GM18505 (cell line): ENCODE measurements around the gene PACSIN2.
A peak's percentile ranks its signal among the peaks of the same experiment; 100 is the strongest.

Experiments used
- ATAC-seq: cut with Tn5 transposase; IDR thresholded peaks from one replicate; pipeline ENCODE4 v1.9.1; 2021; ENCODE audit not compliant: unreplicated experiment
- POLR2A ChIP-seq: IDR thresholded peaks from 4 replicates; pipeline ENCODE4 v1.6.1; 2011; ENCODE audit warnings: borderline replicate concordance; ENCODE audit not compliant: insufficient read depth, insufficient read length; ENCODE audit errors: extremely low read depth

The PACSIN2 gene, protein sequence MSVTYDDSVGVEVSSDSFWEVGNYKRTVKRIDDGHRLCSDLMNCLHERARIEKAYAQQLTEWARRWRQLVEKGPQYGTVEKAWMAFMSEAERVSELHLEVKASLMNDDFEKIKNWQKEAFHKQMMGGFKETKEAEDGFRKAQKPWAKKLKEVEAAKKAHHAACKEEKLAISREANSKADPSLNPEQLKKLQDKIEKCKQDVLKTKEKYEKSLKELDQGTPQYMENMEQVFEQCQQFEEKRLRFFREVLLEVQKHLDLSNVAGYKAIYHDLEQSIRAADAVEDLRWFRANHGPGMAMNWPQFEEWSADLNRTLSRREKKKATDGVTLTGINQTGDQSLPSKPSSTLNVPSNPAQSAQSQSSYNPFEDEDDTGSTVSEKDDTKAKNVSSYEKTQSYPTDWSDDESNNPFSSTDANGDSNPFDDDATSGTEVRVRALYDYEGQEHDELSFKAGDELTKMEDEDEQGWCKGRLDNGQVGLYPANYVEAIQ

GRCh38 chr22:43014869-43015676, at the start of gene PACSIN2:
PACSIN2 (minus strand) TSS chr22:43015149; CDS start chr22:42912080, 103,069 bp downstream.
- peak; percentile 89 for ATAC-seq
- peak; percentile 98 for TF ChIP-seq POLR2A

DNA sequence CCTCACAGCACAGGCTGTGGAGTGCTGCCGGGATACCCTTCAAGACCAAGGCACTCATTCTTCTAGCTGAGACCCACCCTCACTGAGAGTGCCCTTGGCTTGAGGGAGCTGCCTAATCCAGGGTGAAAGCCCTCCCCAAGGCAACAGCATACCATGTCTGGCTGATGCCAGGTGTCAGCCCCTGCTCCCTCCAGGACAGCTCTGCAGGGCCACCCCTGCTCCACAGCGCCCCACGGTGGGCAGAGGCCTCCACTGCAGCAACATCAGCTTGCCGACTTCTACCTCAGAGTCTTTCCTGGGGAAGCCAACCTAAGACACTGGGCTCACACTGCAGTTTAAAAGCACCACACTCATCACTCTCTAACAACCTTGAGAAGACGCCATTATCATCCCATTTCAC, 45.2 kb upstream of the PACSIN2 start:
- ATAC-seq = no peak
- TF ChIP-seq POLR2A = no peak

DNA sequence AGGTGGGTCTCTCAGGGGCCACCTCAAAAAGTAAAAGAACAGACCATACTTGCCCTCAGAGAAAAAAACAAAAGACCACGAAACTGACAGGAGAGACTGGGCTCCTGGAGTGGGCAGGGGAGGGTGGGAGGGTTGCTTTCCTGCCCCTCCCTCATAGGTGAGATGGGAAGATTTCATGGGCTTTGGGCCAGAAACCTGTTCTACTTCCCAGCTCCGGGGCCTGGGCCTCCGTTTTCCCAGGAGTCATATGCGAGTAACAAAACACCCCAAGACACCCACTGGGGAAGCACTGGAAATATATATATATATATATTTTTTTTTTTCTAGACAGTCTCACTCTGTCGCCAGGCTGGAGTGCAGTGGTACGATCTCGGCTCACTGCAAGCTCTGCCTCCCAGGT, 42.7 kb upstream of the PACSIN2 start:
- no peak for TF ChIP-seq POLR2A
- no peak for ATAC-seq

DNA sequence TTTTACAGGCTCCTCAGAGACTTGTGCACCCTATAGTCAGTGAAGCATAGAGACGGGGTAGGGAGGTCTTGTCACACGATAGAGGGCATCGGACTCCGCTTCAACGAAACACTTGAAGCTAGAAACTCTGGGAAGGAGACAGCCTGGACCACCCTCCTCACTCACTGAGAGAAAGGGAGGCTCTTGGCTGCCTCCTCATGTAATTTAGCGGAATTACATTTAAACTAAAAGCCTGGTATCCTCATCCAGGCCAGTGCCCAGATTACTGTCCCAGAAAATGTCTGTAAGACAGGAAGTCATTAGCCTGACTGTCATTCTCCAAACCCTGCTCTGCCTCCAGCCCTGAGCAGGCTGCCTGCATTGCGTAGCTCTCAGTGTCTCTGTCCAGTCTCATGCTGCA, 38.2 kb upstream of the PACSIN2 start:
- no peak for ATAC-seq
- no peak for TF ChIP-seq POLR2A

DNA sequence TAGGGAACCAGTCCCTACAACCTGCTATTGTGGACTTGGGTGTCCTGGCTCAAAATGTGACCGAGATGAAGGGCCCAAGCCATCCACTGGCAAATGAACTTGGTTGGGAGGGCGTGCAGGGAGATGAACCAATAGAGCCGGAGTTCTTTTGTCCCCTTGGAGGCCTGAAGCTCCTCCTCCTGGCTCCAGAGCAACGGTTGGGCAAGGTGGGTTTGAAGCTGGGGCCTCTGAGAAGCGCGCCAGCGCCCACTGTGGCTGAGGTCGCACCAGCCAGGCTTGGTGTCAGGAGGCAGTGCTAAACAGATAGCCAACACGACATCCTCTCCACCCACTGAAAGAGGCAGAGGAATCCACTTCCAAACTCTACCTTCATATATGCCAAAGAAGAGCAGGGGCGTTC, 36.0 kb upstream of the PACSIN2 start:
- ATAC-seq = no peak
- TF ChIP-seq POLR2A = no peak

GRCh38 chr22:43047605-43048004, 32.7 kb upstream of the PACSIN2 start:
- ATAC-seq = no peak
- no peak for TF ChIP-seq POLR2A

DNA sequence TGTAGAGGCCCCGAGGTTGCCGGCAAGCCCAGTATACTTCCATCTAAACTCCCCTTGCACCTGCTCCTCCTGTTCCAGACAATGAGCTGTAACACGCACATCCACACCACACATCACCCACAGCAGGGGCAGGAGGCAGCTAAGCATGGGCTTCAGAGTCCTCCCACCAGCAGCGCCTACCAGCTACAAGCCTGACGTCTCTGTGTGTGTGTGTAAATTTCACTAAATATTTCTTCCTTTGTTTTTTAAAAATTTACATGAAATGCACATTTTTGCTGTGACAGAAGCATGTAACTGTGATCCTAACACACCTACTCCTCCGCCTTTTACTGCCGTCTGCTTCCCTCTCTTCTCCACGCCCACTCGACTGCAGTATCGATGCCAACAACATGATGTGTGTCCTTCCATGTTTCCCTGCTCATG, 29.4 kb upstream of the PACSIN2 start:
- no peak for ATAC-seq
- TF ChIP-seq POLR2A = no peak

DNA sequence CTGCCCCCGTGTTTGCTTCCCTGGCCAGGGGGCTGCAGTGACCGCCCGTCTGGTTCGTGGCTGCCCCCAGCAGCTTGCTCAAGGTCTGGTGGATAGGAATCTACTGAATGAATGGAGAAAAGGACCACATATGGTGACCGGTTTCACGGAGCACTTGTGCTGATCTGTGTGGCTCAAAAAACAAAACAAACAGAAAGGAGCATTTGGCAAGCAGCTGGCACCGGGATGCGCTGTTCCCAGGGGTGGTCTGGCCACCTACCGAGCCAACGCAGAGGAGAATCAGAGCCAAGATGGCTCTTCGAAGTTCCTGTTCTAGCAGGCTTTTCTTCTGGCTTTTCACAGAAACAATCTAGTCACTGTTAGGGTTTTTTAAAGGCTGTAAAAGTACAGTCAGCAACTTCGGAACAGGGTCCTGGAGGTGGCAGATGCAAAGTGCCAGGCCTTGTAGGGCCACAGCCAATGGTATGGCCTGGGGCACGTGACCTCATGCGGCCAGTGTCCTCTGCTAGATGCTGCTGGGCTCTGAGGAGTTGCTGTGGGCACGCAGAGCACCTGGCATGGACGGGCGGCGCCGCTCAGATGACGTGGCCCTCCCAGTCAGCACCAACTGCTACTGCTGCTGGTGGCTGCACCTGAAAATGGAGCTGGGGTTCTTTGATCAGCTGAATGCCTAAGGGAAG, 27.3 kb upstream of the PACSIN2 start:
- TF ChIP-seq POLR2A = no peak
- no peak for ATAC-seq

DNA sequence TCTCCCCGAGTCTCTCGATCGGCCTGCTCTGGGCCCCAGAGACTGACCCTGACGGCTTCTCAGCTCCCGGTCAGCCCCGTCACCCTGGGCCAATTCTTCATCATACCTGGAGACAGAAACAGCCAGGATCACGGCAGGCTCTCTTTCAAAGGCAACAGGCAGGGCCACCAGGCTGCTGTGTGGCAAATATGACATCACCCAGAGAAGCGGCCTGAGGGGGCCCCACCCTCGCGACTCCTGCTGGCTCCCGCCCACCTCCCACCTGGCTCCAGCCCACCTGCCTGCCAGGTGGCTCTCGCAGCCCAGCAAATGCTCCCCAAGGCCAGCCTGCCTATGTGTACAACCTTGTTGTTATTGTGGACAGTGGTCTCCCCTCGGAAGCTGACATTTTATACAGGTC, 24.9 kb upstream of the PACSIN2 start:
- ATAC-seq = no peak
- TF ChIP-seq POLR2A = no peak

DNA sequence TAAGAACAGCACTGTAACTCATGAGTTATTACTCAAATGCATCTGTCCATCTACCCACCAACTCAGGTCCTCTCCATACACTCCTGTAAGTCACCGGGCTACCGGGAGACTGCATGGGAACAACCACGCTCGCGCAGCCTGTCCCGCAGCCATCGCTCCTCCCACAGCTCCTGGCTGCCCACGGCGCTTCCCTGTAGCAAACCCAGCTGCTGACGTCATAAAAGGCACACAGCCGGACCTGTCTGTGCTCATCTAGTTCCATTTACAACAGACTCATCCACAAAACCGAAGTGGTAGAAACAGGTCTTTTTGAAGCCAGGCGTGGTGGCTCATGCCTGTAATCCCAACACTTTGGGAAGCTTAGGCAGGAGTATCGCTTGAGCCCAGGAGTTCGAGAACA, 23.4 kb upstream of the PACSIN2 start:
- ATAC-seq = no peak
- TF ChIP-seq POLR2A = no peak

DNA sequence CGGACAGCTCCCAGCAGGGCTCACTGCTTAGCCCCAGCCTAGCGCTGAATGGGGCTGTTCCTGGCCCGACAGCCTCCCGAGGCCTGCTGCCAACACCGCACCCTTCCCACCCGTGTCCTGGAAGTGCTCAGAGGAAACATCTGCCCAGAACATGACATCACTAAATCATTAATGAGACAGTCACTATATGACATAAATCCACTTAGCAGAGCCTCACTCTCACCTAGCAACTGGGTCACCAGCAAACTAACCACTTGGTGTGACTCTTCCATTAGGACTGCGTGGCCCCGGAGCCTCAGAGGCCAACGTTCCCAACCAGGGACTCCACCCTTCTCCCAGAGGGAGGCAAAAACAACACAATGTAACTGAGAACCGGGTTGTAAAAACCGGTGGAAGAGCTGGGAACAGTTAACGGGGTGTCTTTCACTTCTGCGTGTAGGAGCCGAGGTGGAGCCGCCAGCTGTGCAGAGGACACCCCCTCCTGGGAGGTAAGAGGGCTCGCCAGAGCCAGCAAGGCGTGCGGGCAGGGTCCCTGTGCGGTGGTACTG, 21.4 kb upstream of the PACSIN2 start:
- no peak for TF ChIP-seq POLR2A
- ATAC-seq = no peak

- ATAC-seq = no peak
- TF ChIP-seq POLR2A = no peak
These were observed 20.3 kb upstream of the PACSIN2 start for GRCh38 chr22:43035250-43035649.

DNA sequence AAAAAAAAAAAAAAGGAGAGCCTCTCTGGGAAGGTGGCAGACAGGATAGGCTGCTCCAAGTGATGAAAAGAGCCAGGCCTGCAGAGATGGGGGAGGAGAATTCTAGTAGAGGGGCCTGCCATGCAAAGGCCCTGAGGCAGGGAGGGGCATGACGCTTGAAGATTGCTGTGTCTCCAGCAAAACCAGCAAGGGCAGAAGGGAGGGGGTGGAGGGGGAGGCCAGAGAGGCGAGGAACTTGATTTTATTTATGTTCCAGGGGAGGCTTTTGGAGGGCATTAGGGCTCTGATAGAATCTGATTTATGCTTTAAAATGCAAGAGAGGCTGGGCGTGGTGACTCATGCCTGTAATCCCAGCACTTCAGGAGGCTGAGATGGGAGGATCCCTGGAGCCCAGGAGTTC, 16.7 kb upstream of the PACSIN2 start:
- no peak for ATAC-seq
- no peak for TF ChIP-seq POLR2A

DNA sequence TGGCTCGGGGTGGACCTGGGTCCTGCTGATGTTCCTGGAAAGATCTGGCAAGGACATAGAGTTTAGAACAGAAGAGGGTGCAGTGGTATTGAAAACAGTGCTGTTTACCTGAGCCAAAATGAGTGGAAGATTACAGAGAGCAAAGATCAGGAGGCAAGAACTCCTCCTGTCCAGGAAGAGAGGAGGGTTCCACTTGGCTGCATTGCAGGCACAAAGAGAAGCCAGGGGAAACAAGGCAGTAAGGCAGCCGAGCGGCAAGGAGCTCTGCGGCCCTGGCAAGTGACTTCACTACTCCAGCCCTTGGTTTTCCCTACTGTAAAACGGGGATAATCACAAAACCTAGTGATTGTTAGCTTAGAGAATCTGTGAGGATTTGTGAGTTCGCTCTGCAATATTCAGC, 3.7 kb upstream of the PACSIN2 start:
- no peak for TF ChIP-seq POLR2A
- ATAC-seq = no peak
